COLO668 (cell line): Measurements from ENCODE around the gene ALPI.
A peak's percentile ranks its signal among the peaks of the same experiment; 100 is the strongest.

Source experiments
- DNase-seq: peaks from one replicate; lab custom pipeline; 2025; ENCODE audit not compliant: unreplicated experiment; lab: John Stamatoyannopoulos, UW

Gene ALPI

GRCh38 chr2:232483311-232483922 is 27.5 kb downstream of the ALPI start:
- DNase-seq, result no peak

- no peak for DNase-seq
Measured at GRCh38 chr2:232483923-232484627, 28.1 kb downstream of the ALPI start.

GRCh38 chr2:232484628-232485347 is 28.8 kb downstream of the ALPI start:
- no peak for DNase-seq

- no peak for DNase-seq
Measured at GRCh38 chr2:232485348-232485756, 29.4 kb downstream of the ALPI start.

GRCh38 chr2:232485757-232486557 is 30.0 kb downstream of the ALPI start:
- no peak for DNase-seq

- DNase-seq, result peak; percentile 12
Measured at GRCh38 chr2:232486558-232487384, 30.8 kb downstream of the ALPI start.

- DNase-seq, result peak; percentile 65
Measured at GRCh38 chr2:232487385-232488096, 31.6 kb downstream of the ALPI start, which contains the start of gene ECEL1. Gene ECEL1 (minus strand): TSS chr2:232487834. CDS start chr2:232486653, 1,181 bp downstream.

GRCh38 chr2:232488097-232488711 is 32.3 kb downstream of the ALPI start:
- no peak for DNase-seq

GRCh38 chr2:232488721-232489300 is 32.9 kb downstream of the ALPI start:
- no peak for DNase-seq

- no peak for DNase-seq
Measured at GRCh38 chr2:232489516-232490220, 33.7 kb downstream of the ALPI start.

- no peak for DNase-seq
Measured at GRCh38 chr2:232490221-232491138, 34.5 kb downstream of the ALPI start.

GRCh38 chr2:232491139-232491780 is 35.3 kb downstream of the ALPI start:
- DNase-seq, result no peak

- DNase-seq, result no peak
Measured at GRCh38 chr2:232492236-232492848, 36.4 kb downstream of the ALPI start.

- DNase-seq, result no peak
Measured at GRCh38 chr2:232492963-232493700, 37.2 kb downstream of the ALPI start.

- no peak for DNase-seq
Measured at GRCh38 chr2:232493701-232494474, 37.9 kb downstream of the ALPI start.
